ACHN (cell line): ENCODE measurements around the gene SH3PXD2A.
"Not testable (repeated sequence)": the region's sequence is repeated elsewhere in the genome, so short reads cannot be mapped to it uniquely, and the experiment has no call there.

Experiments
- DNase-seq: peaks from one replicate; pipeline ENCODE4 v3.0.0-alpha.2; 2015
- in situ Hi-C: cut with HindIII; loops from 2 replicates; pipeline ENCODE4 v1.10.0; 2017; ENCODE audit warnings: low sequenced_read_pairs, low pct_ligation_motif_present, low pct_unique_long_range_greater_than_20kb

Gene SH3PXD2A

GRCh38 chr10:103787331-103787730 is 68.0 kb downstream of the SH3PXD2A start:
- no peak for DNase-seq
- in situ Hi-C loops: no loop called here

- DNase-seq: no peak
- in situ Hi-C loops: no loop called here
Measured at GRCh38 chr10:103786020-103786419, 69.4 kb downstream of the SH3PXD2A start.

GRCh38 chr10:103784723-103785418 is 70.5 kb downstream of the SH3PXD2A start:
- no peak for DNase-seq
- in situ Hi-C loops: no loop called here

GRCh38 chr10:103784089-103784488 is 71.3 kb downstream of the SH3PXD2A start:
- in situ Hi-C loops: no loop called here
- DNase-seq: no peak

GRCh38 chr10:103783681-103784080 is 71.7 kb downstream of the SH3PXD2A start:
- DNase-seq: no peak
- in situ Hi-C loops: no loop called here

- peak; percentile 24 for DNase-seq
- in situ Hi-C loops: no loop called here
Measured at GRCh38 chr10:103781329-103782061, 73.9 kb downstream of the SH3PXD2A start.

- DNase-seq: no peak
- in situ Hi-C loops: no loop called here
Measured at GRCh38 chr10:103780242-103781149, 74.9 kb downstream of the SH3PXD2A start.

GRCh38 chr10:103778358-103779139 is 76.8 kb downstream of the SH3PXD2A start:
- in situ Hi-C loops: no loop called here
- no peak for DNase-seq

GRCh38 chr10:103776878-103777591 is 78.3 kb downstream of the SH3PXD2A start:
- in situ Hi-C loops: no loop called here
- no peak for DNase-seq

- in situ Hi-C loops: no loop called here
- DNase-seq: no peak
Measured at GRCh38 chr10:103775776-103776175, 79.6 kb downstream of the SH3PXD2A start.

- DNase-seq, in situ Hi-C loops: not testable (repeated sequence)
Measured at GRCh38 chr10:103772846-103773245, 82.5 kb downstream of the SH3PXD2A start.

- in situ Hi-C loops: no loop called here
- peak; percentile 44 for DNase-seq
Measured at GRCh38 chr10:103772096-103772845, 83.1 kb downstream of the SH3PXD2A start.

GRCh38 chr10:103770139-103770538 is 85.2 kb downstream of the SH3PXD2A start:
- DNase-seq: no peak
- in situ Hi-C loops: no loop called here

- DNase-seq: no peak
- in situ Hi-C loops: no loop called here
Measured at GRCh38 chr10:103769176-103769575, 86.2 kb downstream of the SH3PXD2A start.

GRCh38 chr10:103768345-103768744 is 87.0 kb downstream of the SH3PXD2A start:
- in situ Hi-C loops: no loop called here
- no peak for DNase-seq

- in situ Hi-C loops: no loop called here
- no peak for DNase-seq
Measured at GRCh38 chr10:103767756-103768155, 87.6 kb downstream of the SH3PXD2A start.
